Measurements from ENCODE around the gene CACNA2D2. TPM values are rescaled to one million over a fixed set of nuclear protein-coding genes. Genes with fewer than 3 reads are reported as not detected.
A peak's percentile ranks its signal among the peaks of the same experiment; 100 is the strongest.

The CACNA2D2 gene
- total and polyA plus RNA-seq, 2 of the 8 experiments (the other 6 are each of a cell fraction or from before 2014, with no cell fraction given) = 14.1 to 25.0 TPM

- TF ChIP-seq ATF2 (IDR thresholded peaks at IDR 0.05; ENCODE audit: low read length) = no peak
- no peak for TF ChIP-seq FOSL1 (IDR thresholded peaks at IDR 0.05; ENCODE audit: insufficient read depth, low read depth, low read length)
- TF ChIP-seq CBX8 (IDR thresholded peaks at IDR 0.05; ENCODE audit: borderline replicate concordance, low read depth, low read length) = no peak
- TF ChIP-seq ATF3 (IDR thresholded peaks at IDR 0.05; ENCODE audit: insufficient read depth, low read depth, low read length) = no peak
- TF ChIP-seq NRF1 (IDR thresholded peaks at IDR 0.05; ENCODE audit: low read depth, low read length) = no peak
- no peak for TF ChIP-seq RFX5 (IDR thresholded peaks at IDR 0.05; ENCODE audit: borderline replicate concordance, low read depth, low read length)
- TF ChIP-seq EZH2 (IDR thresholded peaks at IDR 0.05; ENCODE audit: low read depth, low read length, severe bottlenecking) = no peak
- TF ChIP-seq SAP30 (IDR thresholded peaks at IDR 0.05; ENCODE audit: insufficient read depth, insufficient replicate concordance, low read length) = peak; percentile 27
- no peak for TF ChIP-seq SRF (IDR thresholded peaks at IDR 0.05; ENCODE audit: low read depth, low read length)
- TF ChIP-seq USF2 (IDR thresholded peaks at IDR 0.05; ENCODE audit: low read length) = no peak
- TF ChIP-seq SIX5 (IDR thresholded peaks at IDR 0.05; ENCODE audit: low read depth, low read length) = no peak
- no peak for TF ChIP-seq SP4 (IDR thresholded peaks at IDR 0.05; ENCODE audit: low read length)
- TF ChIP-seq TCF12 (IDR thresholded peaks at IDR 0.05; ENCODE audit: low read depth, low read length) = 0 out of 2 replicates have a peak, but pooled peaks have one; percentile 39
- peak; percentile 41 for TF ChIP-seq NANOG (IDR thresholded peaks at IDR 0.05; ENCODE audit: insufficient read depth, low read depth, low read length, poor library complexity, severe bottlenecking)
- no peak for TF ChIP-seq RXRA (IDR thresholded peaks at IDR 0.05; ENCODE audit: insufficient read depth, low read depth, low read length)
- no peak for TF ChIP-seq TEAD4 (IDR thresholded peaks at IDR 0.05; ENCODE audit: low read depth, low read length)
- TF ChIP-seq KDM5A (IDR thresholded peaks at IDR 0.05; ENCODE audit: low read length) = peak; percentile 67; the same call in 1 of the 2 replicates
- TF ChIP-seq CHD1 (IDR thresholded peaks at IDR 0.05; ENCODE audit: low read depth, low read length) = no peak
- no peak for TF ChIP-seq MAFK (IDR thresholded peaks at IDR 0.05; ENCODE audit: low read depth, low read length)
- TF ChIP-seq TAF7 (optimal IDR thresholded peaks at IDR 0.05; ENCODE audit: borderline replicate concordance, low read depth, low read length) = peak; percentile 31
- TF ChIP-seq YY1 (IDR thresholded peaks at IDR 0.05; ENCODE audit: low read depth, low read length) = no peak
These were observed 175.3 kb downstream of the CACNA2D2 start, which contains the start of gene TUSC2 (continued) for GRCh38 chr3:50327943-50328691.

Data from H1 (cell line).